GM12891 (cell line): ENCODE measurements around the gene BTF3L4.

Experiments
- POLR2A ChIP-seq: IDR thresholded peaks from 2 replicates; pipeline ENCODE4 v1.6.1; 2011; ENCODE audit warnings: low read depth, low read length, control low read depth
- POLR2AphosphoS5 ChIP-seq: IDR thresholded peaks from 2 replicates; pipeline ENCODE4 v1.6.1; 2011; ENCODE audit warnings: low read depth, low read length, control low read depth

GRCh38 chr1:52072291-52072690 is 16.2 kb downstream of the BTF3L4 start:
- TF ChIP-seq POLR2AphosphoS5 (no peak), POLR2A (no peak)
